Jurkat, Clone E6-1 (cell line): Measurements from ENCODE around the gene IGFL1. TPM values are rescaled to one million over a fixed set of nuclear protein-coding genes. Genes with fewer than 3 reads are reported as not detected.
"Not testable (repeated sequence)": the region's sequence is repeated elsewhere in the genome, so short reads cannot be mapped to it uniquely, and the experiment has no call there.

Experiments
- DNase-seq: peaks from one replicate; pipeline ENCODE4 v3.0.0-alpha.2; 2011; ENCODE audit warnings: low read depth, low spot score
- H3K4me3 ChIP-seq: 2 replicates; pipeline ENCODE4 v1.5.1; 2011; ENCODE audit warnings: mild to moderate bottlenecking, low read length, control low read depth, moderate library complexity
- polyA plus RNA-seq: library from polyadenylated mRNA; unstranded; fragments of >200 nt; gene quantifications from one replicate; pipeline ENCODE4 v1.2.1, GENCODE V29; 2012; ENCODE audit warnings: missing spikeins; ENCODE audit not compliant: insufficient read length, insufficient read depth

The IGFL1 gene
- polyA plus RNA-seq, result not detected

DNA sequence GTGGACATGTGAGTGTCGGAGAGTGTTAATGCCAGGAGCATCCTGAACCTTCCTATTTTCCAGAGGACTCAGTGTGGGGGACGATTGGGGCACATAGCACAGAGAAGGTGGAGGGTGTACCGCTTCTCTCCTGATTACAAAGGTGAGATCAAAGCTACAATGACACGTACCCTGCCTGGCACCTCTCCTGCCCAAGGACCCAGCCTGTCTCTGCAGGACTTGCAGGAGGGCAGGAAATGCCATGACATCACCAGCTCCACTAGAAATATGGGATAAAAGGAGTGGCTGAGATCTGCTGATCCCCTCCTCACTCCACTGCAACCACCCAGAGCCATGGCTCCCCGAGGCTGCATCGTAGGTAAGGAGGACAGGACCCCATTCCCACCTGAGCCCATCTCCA lies at the start of gene IGFL1:
IGFL1 (plus strand) TSS at position 301 of the 400 bp plus-strand sequence; CDS start at position 334, 33 bp downstream.
- H3K4me3 ChIP-seq, result no peak within 1 kb of the TSS
- no peak for DNase-seq

DNA sequence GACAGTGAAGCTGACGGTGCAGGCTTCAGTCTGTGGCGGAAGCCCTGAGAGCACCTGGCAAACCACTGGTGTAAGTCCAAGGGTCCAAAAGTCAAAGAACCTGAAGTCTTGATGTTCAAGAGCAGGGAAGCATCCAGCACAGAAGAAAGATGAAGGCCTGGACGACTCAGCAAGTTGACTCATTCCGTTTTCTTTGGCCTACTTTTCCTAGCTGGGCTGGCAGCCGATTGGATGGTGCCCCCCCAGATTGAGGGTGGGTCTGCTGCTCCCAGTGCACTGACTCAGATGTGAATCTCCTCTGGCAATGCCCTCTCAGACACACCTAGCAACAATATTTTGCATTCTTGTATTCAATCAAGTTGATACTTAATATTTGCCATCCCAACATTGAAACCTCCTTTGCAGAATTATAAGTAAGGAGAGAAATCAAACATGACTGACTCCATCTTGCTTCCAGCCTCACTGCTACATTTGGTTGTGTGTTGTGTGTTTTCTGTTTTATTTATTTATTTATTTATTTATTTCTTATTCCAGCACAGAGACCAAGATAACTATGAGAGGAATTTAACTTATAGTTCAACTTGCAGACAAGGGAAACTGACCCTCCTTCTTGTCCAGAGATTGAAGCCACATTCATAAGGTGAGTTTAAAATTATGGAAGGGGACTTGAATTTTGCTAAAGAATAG lies 48.7 kb upstream of the IGFL1 start:
- no peak overlapping the region for H3K4me3 ChIP-seq
- DNase-seq, result no peak

DNA sequence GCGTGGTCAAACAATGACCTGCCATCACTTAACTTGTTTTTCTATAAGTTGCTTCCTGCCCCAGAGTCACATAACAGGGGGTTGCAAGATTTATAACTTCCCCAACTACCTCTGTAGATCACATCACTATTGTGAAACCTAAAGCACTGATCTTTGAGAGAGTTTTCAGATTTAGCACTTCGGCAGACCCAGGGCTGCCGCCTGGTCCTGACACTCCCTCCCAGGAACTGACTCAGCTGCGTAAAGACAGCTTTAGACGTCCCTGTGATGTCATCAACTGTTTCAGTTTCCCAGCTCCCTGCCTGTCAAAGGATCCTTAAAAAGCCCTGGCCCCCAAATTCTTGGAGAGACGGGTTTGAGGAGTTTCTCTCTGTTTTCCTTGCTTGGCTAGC lies 48.2 kb upstream of the IGFL1 start:
- DNase-seq, result no peak

DNA sequence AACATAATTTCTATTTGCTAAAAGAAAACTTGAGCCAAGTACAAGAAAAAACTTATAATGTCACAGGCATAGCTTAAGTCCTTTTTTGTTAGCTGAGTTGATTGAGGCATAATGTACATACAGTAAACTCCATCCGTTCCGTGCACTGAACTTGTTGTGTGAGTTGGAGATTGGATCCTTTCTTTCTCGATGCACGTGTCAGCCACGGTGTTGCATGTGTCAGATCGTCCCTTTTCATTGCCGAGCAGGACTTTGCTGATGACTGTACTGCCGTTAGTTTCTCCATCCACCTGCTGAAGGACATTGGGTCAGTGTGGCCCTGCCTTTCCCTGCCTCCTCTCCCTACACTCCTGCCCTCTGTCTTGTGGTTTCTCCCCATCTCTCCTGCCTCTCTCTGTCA lies 47.1 kb upstream of the IGFL1 start:
- no peak for DNase-seq
- no peak overlapping the region for H3K4me3 ChIP-seq

More for the DNA sequence above, 48.2 kb upstream of the IGFL1 start:
- H3K4me3 ChIP-seq, result no peak overlapping the region

DNA sequence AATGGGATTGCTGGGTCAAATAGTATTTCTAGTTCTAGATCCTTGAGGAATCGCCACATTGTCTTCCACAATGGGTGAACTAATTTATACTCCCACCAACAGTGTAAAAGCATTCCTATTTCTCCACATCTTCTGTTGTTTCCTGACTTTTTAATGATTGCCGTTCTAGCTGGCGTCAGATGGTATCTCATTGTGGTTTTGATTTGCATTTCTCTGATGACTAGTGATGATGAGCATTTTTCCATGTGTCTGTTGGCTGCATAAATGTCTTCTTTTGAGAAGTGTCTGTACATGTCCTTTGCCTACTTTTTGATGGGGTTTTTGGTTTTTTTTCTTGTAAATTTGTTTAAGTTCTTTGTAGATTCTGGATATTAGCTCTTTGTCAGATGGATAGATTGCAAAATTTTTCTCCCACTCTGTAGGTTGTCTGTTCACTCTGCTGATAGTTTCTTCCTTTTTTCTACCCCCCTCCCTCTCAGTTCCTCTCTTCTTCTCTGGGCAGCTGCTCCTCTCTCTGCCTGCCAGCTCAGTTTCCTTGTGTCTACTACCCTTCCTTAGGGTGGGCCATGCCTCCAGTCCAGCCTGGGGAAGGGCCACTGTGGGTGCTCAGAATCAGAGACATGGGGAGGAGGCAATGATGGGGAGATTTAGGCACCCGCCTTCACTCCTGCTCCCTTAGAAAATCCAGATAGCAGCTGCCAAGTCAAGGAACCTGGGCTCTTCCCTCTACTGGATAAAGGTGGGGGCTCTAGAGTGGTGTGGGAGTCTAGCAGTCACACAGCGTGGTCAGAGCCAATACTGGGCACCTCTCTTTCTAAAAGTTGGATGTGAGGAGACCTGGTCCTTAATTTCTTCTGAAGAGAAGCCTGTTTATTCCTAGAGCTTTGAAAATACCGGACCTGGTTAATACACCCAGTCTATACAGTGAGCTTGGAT lies 44.5 kb upstream of the IGFL1 start:
- DNase-seq, H3K4me3 ChIP-seq: not testable (repeated sequence)

DNA sequence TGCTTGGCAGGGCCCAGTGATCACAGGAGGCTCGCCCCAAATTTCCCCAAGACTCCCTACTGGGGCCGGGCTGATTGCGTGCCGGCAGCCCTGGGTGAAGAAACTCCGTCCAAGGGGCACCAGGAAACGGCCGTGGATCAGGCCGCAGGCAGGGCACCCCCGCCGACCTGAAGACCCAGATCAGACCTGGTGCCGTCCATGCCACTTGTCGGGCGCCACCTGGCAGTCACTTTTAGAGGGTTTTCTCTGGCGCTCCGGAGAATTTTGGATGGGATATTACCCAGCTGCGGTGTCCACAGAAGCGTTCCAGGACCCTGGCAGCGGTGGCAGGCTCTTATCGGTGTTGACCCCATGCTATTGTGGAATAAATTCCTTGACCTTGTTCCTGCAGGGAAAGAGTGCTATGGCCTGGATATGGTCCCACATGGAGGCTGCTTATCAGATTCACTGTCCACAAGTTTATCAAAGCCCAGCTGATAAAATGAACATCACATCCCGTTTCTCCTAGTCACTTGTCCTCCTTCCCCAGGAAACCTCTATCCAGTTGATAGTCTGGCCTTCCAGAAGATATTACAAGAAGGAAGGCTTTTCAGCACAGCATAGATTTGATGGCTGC lies 43.3 kb upstream of the IGFL1 start:
- no peak for DNase-seq
- no peak overlapping the region for H3K4me3 ChIP-seq

DNA sequence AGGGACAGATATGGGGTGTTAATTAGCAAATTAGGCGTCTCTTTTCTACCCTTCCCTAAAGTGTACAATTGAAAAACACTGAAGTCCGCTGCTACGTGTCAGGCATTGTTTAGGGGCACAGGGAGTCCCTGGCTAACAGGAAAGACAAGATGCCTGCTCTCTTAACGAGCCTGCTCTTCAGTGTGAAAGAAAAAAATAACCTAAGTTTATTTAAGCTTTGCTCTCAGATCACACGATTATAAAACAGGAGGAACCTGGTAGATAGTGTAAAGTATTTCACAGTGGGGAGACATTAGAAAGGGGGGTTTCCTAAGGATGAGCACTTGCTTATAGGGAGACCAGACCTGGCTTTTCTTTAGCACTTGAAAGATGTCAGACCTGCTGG lies 42.8 kb upstream of the IGFL1 start:
- H3K4me3 ChIP-seq, result no peak overlapping the region
- DNase-seq, result no peak

DNA sequence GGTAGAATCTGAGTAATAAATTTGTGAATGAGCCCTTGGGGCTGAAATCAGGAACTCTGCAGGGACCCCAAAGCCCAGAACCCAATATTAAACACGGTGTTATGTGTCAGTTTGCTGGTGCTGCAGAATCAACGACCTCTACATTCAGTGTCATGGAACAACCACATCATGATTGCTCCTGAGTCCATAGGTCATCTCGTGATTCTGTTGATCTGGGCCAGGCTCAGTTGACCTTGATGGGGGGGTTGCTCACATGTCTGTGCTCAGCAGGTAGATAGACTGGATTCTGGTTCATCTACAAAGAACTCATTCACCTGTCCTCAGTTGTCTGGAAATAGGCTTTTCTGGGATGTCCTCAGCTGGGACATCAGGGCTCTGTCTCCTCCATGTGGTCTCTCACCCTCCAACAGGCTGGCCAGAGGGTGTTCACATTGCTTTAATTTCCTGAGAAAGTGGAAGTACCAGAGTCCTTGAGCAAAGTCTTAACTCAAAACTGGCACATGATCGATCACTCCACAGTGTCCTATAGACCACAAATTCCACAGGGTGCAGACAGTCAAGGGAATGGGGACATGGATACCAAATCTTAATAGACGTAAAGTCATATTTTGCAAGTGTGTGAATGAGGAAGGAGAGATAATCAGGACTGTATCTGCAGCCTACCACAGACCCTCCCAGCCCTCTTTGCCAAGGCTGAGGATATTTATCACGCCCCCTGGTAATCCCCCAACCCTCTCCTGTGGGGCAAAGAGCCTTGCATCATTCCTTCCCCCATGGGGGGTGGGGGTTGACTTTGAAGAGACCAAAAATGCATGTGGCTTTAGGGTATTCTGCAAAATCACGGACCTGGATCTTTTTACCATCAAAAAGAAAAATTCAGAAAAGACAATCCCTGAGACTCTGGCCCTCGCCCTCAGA lies 39.3 kb upstream of the IGFL1 start:
- no peak for DNase-seq
- no peak overlapping the region for H3K4me3 ChIP-seq

DNA sequence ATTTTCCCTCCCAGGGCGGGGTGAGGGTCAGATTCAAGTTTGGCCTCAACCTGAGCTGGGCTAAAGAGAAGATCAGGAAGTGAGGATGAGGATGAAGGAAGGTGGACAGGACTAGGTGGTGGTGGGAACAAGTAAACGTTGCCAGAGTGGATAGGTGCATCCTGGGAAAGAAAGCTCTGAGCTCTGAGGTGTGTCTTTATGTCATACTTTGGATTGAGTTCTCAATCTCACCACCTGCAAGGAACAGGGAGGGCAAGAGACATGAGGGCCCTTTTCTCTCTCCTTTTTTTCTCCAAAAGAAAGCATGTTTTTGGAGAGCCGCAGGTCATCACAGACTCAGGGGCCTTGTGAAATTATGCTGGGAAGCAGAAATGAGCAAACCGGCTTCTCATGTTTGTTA lies 38.2 kb upstream of the IGFL1 start:
- no peak for DNase-seq
- H3K4me3 ChIP-seq, result no peak overlapping the region

DNA sequence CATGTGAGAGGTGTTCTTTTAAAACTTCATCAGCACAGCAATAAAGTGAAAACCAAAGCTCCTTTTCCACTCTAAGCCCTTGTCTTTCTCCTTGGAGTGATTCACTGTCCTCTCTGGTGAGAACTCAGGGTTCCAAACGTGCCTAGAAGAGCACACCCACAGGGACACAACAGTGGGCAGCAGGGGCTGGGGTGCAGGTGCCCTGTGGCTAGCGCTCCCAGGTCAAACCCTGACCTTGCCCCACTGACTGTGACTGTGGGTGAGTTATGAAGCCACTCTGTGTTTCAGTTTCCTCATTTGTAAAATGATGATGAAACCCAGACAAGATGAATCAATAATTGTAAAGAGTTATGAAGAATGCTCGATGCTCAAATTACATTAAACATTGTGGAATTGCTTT lies 37.6 kb upstream of the IGFL1 start:
- DNase-seq, result no peak

DNA sequence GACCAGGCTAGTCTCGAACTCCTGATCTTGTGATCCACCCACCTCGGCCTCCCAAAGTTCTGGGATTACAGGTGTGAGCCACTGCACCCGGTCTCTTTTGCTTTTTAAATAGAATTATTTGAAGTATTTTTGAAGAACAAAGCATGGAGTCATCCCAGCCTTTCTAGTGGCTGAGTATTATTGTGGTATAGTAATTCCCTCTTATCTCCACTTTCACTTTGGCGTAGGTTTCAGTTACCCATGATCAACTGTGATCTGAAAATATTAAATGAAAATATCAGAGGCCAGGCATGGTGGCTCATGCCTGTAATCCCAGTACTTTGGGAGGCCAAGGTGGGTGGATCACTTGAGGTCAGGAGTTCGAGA lies 36.9 kb upstream of the IGFL1 start:
- not testable (repeated sequence) for DNase-seq, H3K4me3 ChIP-seq

More for the DNA sequence above, 37.6 kb upstream of the IGFL1 start:
- H3K4me3 ChIP-seq, result no peak overlapping the region

DNA sequence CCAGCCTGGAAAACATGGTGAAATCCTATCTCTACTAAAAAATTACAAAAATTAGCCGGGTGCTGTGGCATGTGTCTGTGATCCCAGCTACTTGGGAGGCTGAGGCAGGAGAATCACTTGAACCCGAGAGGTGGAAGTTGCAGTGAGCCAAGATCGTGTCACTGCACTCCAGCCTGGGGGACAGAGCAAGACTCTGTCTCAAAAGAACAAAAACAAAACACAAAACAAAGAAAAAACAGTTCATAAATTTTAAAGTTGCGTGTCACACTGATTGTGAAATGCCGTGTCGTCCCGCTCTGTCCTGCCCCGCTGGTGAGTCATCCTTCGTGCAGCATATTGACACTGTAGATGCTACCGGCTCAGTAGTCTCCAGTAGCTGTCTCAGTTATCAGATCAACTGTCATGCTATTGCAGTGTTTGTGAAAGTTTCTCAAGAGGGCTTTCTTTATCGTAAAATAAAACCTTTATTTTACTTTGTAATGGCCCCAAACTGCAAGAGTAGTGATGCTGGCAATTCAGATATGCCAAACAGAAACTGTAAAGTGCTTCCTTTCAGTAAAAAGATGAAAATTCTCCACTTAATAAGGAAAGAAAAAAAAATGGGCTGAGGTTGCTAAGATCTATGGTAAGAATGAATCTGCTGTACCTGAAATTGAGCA lies 36.4 kb upstream of the IGFL1 start:
- H3K4me3 ChIP-seq, result no peak overlapping the region
- no peak for DNase-seq

DNA sequence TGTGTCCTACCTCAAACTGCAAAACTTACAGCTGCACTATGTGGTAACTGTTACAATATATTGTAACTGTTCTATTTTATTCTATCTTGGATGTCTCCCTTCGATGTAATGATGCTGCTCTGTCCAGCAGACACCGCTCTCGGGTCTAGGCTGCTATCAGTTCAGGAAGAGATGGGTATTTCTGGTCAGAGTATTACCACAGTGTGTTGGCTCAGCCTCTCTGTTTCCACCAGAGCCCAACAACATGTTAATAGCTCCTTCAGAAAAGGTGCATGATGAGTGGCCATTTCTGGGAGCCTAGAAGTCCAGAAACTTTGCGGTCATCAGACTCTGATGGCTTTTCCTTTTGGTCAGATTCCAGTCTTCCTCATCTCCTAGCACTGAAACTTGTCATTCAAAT lies 35.9 kb upstream of the IGFL1 start:
- no peak for DNase-seq
- no peak overlapping the region for H3K4me3 ChIP-seq

DNA sequence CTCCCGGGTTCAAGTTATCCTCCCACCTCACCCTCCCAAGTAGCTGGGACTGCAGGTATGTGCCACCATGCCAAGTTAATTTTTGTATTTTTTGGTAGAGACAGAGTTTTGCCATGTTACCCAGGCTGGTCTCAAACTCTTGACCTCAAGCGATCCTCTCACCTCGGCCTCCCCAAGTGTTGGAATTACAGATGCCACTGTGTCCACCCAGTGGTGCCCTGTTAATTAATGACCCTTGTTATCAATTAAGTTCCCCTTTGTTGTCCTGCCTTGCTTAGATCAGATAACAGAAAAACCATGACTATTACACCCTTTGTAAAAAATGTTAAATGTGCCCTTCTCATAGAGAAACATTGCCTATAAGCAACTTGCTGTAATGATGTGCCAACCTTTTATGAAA lies 34.4 kb upstream of the IGFL1 start:
- no peak for DNase-seq
- no peak overlapping the region for H3K4me3 ChIP-seq

DNA sequence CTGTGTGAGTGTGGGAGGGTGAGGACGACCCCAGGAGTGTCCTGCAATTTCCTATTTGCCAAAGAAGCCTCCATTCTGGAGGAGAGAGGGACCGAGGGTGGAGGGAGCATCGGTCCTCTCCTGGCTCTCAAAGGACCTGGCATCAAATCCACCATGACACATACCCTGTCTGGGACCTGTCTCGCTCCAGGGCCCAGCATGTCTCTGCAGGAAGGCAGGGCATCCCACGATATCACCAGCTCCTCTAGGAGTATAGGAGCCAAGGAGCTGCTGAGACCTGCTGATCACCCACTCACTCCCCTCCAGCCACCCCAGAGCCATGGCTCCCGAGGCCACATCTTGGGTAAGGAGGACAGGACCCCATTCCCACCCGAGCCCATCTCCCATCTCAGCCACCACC lies 33.6 kb upstream of the IGFL1 start:
- not testable (repeated sequence) for H3K4me3 ChIP-seq, DNase-seq

DNA sequence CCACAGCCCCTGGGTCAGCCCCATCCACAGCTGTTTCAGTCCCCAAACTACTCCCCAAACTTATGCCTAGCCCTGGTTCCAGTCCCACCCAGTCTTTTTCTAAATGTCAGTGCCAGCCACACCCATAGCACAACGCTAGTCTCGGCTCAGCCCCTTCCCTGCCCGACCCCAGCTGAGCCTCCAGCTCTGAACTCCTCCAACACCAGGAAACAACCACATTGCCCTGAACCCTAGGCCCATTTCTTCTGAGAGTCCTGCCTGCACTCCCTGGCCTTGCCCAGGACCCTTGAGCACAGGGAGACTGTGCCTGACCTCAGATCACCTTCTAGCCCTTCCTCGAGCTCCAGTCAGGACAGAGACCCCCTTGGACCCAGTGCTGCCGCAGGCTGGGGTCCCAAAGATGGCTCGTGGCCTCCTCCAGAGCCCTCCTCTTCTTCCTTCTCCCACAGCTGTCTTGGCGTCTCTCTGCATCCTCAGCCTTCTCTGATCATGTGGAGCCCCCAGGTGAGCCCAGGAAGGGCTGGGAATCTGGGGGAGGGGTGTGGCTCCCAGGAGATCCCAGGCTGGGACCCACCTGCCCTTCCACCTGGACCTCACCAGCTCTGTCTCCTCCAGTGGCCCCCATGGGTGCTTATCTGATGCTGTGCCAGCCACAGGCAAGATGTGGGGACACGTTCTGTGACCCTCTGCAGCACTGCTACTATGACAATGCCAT lies 33.0 kb upstream of the IGFL1 start:
- DNase-seq, result no peak

DNA sequence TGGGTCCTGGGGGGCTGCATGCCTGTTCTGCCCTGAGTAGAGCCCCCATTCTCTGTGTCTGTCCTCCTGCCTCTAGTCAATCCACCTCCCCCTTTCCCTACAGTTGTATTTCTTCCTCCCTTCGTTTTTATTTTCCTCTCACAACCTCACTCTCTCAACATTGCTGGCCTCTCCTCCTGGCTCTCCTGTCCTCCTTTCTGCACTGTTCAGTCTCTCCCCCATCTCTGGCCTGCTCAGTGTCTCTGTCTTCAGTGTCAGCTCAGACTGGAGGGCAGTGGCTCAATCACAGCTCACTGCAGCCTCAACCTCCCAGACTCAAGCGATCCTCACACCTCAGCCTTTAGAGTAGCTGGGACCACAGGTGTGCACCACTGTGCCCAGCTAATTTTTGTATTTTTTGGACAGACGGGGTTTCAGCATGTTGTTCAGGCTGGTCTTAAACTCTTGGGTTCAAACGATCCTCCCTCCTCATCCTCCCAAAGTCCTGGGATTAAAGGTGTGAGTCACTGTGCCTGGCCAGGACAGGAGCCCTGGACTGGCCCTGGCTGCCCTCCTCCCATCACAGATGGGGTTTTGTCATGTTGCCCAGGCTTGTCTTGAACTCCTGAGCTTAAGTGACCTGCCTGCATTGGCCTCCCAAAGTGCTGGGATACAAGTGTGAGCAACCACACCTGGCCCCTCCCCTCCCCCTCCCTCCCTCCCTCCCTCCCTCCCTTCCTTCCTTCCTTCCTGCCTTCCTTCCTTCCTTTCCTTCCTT lies 32.0 kb upstream of the IGFL1 start:
- H3K4me3 ChIP-seq, result no peak overlapping the region
- no peak for DNase-seq

More for the DNA sequence above, 33.0 kb upstream of the IGFL1 start:
- no peak overlapping the region for H3K4me3 ChIP-seq
